ENCODE measurements around the gene AMPH.

Gene AMPH

GRCh38 chr7:38542156-38542555 is 89.0 kb downstream of the AMPH start:
- no peak for DNase-seq (ENCODE audit: low read depth in 2 of 2)

GRCh38 chr7:38541440-38541839 is 89.7 kb downstream of the AMPH start:
- no peak for DNase-seq (ENCODE audit: low read depth in 2 of 2)

GRCh38 chr7:38539477-38540081 is 91.6 kb downstream of the AMPH start:
- DNase-seq (ENCODE audit: low read depth in 2 of 2) = no peak

- no peak for DNase-seq (ENCODE audit: low read depth in 2 of 2)
These were observed 96.1 kb downstream of the AMPH start for GRCh38 chr7:38535073-38535472.

GRCh38 chr7:38525857-38526256 is 105.3 kb downstream of the AMPH start:
- no peak for DNase-seq (ENCODE audit: low read depth in 2 of 2)

GRCh38 chr7:38524786-38525185 is 106.4 kb downstream of the AMPH start:
- DNase-seq (ENCODE audit: low read depth in 2 of 2) = no peak

- DNase-seq (ENCODE audit: low read depth in 2 of 2) = no peak
These were observed 110.4 kb downstream of the AMPH start for GRCh38 chr7:38520741-38521140.

GRCh38 chr7:38518541-38518940 is 112.6 kb downstream of the AMPH start:
- no peak for DNase-seq (ENCODE audit: low read depth in 2 of 2)

- DNase-seq (ENCODE audit: low read depth in 2 of 2) = no peak
These were observed 118.5 kb downstream of the AMPH start for GRCh38 chr7:38512704-38513103.

GRCh38 chr7:38512291-38512690 is 118.9 kb downstream of the AMPH start:
- no peak for DNase-seq (ENCODE audit: low read depth in 2 of 2)

- DNase-seq (ENCODE audit: low read depth in 2 of 2) = no peak
These were observed 123.8 kb downstream of the AMPH start for GRCh38 chr7:38507384-38507783.

GRCh38 chr7:38506756-38507155 is 124.4 kb downstream of the AMPH start:
- no peak for DNase-seq (ENCODE audit: low read depth in 2 of 2)

GRCh38 chr7:38506004-38506403 is 125.2 kb downstream of the AMPH start:
- DNase-seq (ENCODE audit: low read depth in 2 of 2) = no peak

- DNase-seq (ENCODE audit: low read depth in 2 of 2) = no peak
These were observed 126.5 kb downstream of the AMPH start for GRCh38 chr7:38504684-38505083.

- no peak for DNase-seq (ENCODE audit: low read depth in 2 of 2)
These were observed 128.3 kb downstream of the AMPH start for GRCh38 chr7:38502848-38503247.

GRCh38 chr7:38502289-38502688 is 128.9 kb downstream of the AMPH start:
- DNase-seq (ENCODE audit: low read depth in 2 of 2) = no peak

GRCh38 chr7:38492010-38492409 is 139.2 kb downstream of the AMPH start:
- DNase-seq (ENCODE audit: low read depth in 2 of 2) = no peak

GRCh38 chr7:38482521-38482920 is 148.7 kb downstream of the AMPH start:
- DNase-seq (ENCODE audit: low read depth in 2 of 2) = no peak

GRCh38 chr7:38481401-38481800 is 149.8 kb downstream of the AMPH start:
- DNase-seq (ENCODE audit: low read depth in 2 of 2) = no peak

- DNase-seq (ENCODE audit: low read depth in 2 of 2) = no peak
These were observed 152.8 kb downstream of the AMPH start for GRCh38 chr7:38478404-38478803.

GRCh38 chr7:38477333-38477732 is 153.8 kb downstream of the AMPH start:
- DNase-seq (ENCODE audit: low read depth in 2 of 2) = no peak

GRCh38 chr7:38476764-38477163 is 154.4 kb downstream of the AMPH start:
- no peak for DNase-seq (ENCODE audit: low read depth in 2 of 2)

- DNase-seq (ENCODE audit: low read depth in 2 of 2) = no peak
These were observed 165.2 kb downstream of the AMPH start for GRCh38 chr7:38465956-38466355.

All from stimulated activated CD8-positive, alpha-beta memory T cell treated with anti-CD3 and anti-CD28 coated beads, Interleukin-7, amount 100 ng/mL, for 1 hour (primary cell).